G401.6 (cell line): ENCODE data around the gene GRM4.

Source experiments
- FAIRE-seq: peaks from 2 replicates; lab custom pipeline; 2012; peaks lifted over from hg19 to GRCh38; lab: Jason Lieb, UNC

Gene GRM4

GRCh38 chr6:34041385-34041784, 104.5 kb downstream of the GRM4 start:
- FAIRE-seq, result no peak

DNA sequence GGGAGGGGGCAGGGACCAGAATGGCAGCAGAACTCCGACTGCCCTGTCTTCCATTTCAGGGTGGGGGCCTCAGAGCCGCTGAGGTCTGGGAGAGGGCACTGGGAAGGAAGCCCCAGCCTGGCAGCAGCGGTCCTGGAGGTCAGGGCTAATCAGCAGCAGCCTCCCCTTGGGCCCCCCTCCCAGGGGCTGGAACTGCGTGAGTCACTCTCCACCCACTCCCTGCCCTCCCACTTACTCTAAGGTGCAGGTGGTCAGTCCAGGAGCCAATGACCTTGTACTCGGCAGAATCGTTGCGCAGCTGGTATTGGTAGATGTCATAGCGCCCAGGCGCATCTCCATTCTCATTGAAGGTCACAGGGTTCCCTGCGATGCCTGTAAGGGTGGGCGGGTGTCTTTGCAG, 105.9 kb downstream of the GRM4 start:
- FAIRE-seq, result no peak

GRCh38 chr6:34037151-34037550, 108.7 kb downstream of the GRM4 start:
- no peak for FAIRE-seq

DNA sequence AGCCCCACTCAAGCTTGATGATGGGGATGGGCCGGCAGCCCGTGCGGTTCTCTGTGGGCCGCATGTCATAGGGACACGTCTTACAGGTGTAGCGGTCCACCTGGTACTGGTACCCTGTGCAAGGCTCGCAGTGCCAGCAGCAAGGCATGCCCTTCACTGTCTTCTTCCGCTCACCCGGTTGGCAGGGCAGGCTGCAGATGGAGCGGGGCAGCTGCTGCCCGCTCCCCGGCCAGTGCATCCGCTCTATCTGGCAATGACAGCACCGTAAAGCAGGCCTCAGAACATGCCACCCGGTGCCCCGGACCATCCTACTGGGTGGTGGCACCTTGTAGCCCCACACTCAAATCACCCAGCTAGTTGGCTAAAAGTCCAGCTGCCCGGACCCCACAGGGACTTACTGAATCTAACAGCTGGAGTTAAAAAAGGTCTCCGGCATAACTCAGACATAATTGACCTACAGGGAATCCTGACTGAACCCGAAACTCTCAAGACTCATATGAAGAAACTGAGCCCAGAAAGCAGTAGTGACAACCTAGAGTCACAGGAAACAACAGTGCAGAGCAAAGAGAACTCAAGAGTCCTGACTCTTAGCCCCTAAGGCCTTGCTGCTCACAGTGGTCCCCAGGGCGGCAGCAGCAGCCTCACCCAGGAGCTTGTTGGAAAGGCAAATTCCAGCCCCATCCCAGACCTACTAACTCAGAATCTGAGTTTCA, 109.4 kb downstream of the GRM4 start:
- no peak for FAIRE-seq

GRCh38 chr6:34035704-34036356, 110.1 kb downstream of the GRM4 start:
- no peak for FAIRE-seq

GRCh38 chr6:34035161-34035560, 110.7 kb downstream of the GRM4 start:
- no peak for FAIRE-seq

- FAIRE-seq, result no peak
These were observed 113.0 kb downstream of the GRM4 start for GRCh38 chr6:34032856-34033255.

DNA sequence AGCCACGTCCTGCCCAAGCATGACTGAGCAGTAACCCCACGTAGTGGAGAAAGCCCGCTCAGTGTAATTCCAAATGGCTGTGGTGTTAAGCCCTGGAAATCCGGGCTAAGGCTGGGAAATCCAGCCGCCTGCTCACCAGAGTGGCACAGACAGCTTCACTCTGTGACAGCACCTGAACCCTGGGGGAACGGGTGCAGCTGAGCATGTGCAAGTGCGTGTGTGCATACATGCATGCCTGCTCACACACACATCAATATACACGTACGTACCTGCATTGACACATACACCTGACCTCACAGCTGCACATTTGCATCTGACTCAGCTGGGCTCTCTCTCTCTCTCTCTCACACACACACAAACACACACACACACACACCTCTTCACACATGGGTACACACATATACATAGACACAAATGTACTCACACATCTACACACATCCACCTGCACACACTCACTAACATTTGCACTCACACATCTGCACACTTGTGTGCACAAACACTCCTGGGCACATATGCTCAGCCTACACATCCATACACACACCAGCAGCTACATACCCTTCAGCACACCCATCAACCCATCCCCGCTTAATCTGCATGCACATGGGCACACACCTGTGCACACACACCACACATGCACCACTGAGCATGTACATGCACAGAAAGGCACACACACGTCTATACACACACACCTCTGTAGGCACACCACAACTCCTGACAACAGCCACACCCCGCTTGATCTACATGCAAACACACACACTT, 114.1 kb downstream of the GRM4 start:
- no peak for FAIRE-seq

DNA sequence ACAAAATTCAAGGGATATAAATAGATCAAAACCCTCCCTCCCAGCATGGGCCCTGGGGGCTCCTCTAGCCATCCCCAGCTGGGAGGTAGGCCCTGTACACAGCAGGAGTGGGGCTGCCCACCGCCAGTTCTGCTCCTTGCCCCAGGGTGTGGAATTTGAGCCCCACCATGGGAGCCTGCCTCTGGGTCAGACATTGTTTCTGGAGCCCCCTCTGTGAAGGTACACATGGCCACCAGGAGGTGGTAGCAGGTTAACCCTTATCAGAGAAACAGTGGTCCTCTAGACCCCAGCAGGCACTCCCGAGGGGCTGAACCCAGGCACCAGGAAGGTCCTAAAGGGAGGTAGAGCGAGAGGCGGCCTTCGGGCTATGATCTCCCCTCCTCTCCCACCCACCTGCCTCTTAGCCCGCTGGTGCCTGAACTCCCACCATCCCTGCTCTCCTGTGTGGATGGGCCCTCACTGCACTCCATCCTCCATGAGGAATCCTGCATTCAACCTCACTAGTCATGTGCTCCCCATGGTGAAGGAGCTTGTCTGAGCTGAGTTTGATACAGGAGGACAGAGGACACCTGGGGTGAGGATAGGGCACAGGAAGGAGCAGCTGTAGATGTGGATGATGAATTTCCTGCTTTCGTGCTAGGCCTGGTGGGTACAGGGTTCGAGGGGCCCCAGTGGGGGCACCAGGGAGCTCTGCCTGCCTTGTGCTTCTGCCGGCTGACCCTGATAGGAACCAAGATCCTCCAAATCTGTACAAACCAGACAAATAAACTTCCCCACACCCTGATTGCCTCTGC, 114.9 kb downstream of the GRM4 start:
- no peak for FAIRE-seq

GRCh38 chr6:34029489-34030280, 116.2 kb downstream of the GRM4 start:
- FAIRE-seq, result no peak

- no peak for FAIRE-seq
These were observed 117.1 kb downstream of the GRM4 start for GRCh38 chr6:34028691-34029360.

DNA sequence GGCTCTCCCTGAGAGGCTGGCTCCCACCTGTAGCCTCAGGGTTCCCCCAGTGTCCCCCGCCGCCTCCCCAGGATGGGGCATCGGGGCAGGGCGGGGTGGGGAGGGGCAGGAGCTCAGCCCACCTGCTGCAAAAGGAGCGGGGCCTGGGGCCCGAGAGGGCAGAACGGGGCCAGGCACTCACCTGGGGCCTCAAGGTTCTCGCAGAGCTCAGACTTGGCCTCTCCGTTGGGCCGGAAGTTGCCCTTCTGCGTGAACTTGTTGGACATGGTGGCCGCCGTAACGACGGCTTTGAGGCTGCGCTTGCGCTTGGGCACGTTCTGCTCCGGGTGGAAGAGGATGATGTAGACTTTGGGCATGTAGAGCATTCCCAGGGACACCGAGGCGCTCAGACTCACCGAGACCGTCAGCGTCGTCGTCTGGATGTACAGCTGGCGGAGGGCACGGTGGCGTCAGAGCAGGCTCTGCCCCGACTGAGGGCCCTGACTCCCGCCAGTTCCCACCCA, 117.9 kb downstream of the GRM4 start:
- FAIRE-seq, result no peak

- FAIRE-seq, result no peak
These were observed 118.4 kb downstream of the GRM4 start for GRCh38 chr6:34027445-34027936.

DNA sequence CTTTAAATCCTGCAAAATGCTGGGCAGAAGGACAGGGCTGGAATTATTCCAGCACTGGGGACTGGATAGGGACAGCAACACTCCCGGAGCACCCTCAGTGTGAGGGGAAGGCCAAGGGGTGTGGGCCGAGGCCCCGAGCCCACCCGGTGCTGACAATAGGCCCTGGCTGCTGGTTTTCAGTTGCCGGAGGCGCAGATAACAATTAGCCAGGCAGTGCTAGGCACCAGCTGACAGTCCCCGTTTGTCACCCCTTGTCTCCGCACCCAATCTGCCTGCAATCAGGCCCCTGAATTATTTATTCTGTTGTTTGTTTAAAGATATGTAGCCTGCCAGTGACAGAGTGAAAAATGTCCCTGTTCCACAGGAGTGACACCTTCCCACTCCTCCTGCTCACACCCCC, 120.0 kb downstream of the GRM4 start:
- FAIRE-seq, result no peak

GRCh38 chr6:34025112-34025807, 120.6 kb downstream of the GRM4 start:
- FAIRE-seq, result no peak

- FAIRE-seq, result no peak
These were observed 123.0 kb downstream of the GRM4 start for GRCh38 chr6:34022873-34023255.

- FAIRE-seq, result no peak
These were observed 123.5 kb downstream of the GRM4 start for GRCh38 chr6:34022250-34022872.

- no peak for FAIRE-seq
These were observed 124.2 kb downstream of the GRM4 start for GRCh38 chr6:34021554-34022190.
